GM12878 (cell line): ENCODE measurements around the gene ITGB5.

Experiments used
- BHLHE40 ChIP-seq, 2 experiments: fragments of 450-650 bp in 1 of 2; IDR thresholded peaks; 2 replicates each; pipeline ENCODE4 v1.6.1; 2011 to 2017; ENCODE audit warnings: low read depth in 2 of 2, borderline replicate concordance in 1 of 2, improper control_type of control experiment in 1 of 2, low read length in 1 of 2, mild to moderate bottlenecking in 1 of 2
- HDAC6 ChIP-seq: fragments of 200-600 bp; sonication (generic); IDR thresholded peaks from one replicate; pipeline ENCODE4 v1.8.0; 2017; ENCODE audit warnings: antibody characterized with exemption; ENCODE audit not compliant: unreplicated experiment
- MTA3 ChIP-seq: IDR thresholded peaks from 2 replicates; pipeline ENCODE4 v1.6.1; 2012; ENCODE audit warnings: low read length, inconsistent platforms, borderline replicate concordance
- POLR2A ChIP-seq: IDR thresholded peaks from 2 replicates; pipeline ENCODE4 v1.6.1; 2011; ENCODE audit warnings: low read depth, mild to moderate bottlenecking, low read length
- TF ChIP-seq, protein P1 (sequence below), 3 experiments: IDR thresholded peaks in 2 of 3; conservative IDR thresholded peaks in 1 of 3; 2 replicates each; pipeline ENCODE4 v1.5.1; 2011; ENCODE audit warnings: low read depth in 3 of 3, low read length in 3 of 3, mild to moderate bottlenecking in 3 of 3, control low read depth in 2 of 3, moderate library complexity in 2 of 3, inconsistent platforms in 1 of 3, mixed read lengths in 1 of 3; ENCODE audit not compliant: control insufficient read depth in 2 of 3, insufficient read depth in 1 of 3; ENCODE audit errors: extremely low read depth in 1 of 3

DNA sequence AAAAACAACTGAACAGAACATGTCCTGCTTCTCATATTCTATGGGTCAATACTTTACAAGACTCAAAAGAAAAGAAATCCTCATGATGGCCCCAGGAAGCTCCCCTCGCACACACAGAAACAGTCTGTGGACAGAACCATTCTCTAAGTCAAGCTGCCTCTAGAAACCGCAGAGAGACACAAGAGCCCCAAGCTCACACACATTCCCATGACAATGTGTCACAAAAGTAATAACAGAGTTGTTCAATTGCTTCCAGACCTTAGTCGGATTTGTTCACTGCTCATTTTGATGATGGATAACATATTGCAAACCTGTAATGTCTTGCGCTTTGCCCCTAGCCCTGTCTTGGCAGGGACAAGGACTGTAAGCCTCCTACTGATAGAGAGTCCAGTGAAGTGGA, 96.0 kb downstream of the ITGB5 start:
- TF ChIP-seq, protein P1, sequence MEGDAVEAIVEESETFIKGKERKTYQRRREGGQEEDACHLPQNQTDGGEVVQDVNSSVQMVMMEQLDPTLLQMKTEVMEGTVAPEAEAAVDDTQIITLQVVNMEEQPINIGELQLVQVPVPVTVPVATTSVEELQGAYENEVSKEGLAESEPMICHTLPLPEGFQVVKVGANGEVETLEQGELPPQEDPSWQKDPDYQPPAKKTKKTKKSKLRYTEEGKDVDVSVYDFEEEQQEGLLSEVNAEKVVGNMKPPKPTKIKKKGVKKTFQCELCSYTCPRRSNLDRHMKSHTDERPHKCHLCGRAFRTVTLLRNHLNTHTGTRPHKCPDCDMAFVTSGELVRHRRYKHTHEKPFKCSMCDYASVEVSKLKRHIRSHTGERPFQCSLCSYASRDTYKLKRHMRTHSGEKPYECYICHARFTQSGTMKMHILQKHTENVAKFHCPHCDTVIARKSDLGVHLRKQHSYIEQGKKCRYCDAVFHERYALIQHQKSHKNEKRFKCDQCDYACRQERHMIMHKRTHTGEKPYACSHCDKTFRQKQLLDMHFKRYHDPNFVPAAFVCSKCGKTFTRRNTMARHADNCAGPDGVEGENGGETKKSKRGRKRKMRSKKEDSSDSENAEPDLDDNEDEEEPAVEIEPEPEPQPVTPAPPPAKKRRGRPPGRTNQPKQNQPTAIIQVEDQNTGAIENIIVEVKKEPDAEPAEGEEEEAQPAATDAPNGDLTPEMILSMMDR (IDR thresholded peaks at IDR 0.05 in 2 of 3, conservative IDR thresholded peaks at IDR 0.05 in 1 of 3; ENCODE audit: control insufficient read depth in 2 of 3, extremely low read depth in 1 of 3, insufficient read depth in 1 of 3, low read depth in 3 of 3, low read length in 3 of 3) = no peak
- TF ChIP-seq HDAC6 (no peak), BHLHE40 (IDR thresholded peaks at IDR 0.05; ENCODE audit: borderline replicate concordance in 1 of 2, low read depth in 2 of 2, low read length in 1 of 2) (no peak), POLR2A (no peak), MTA3 (no peak)
